DOHH2 (cell line): ENCODE results near the gene ZNFX1.

ENCODE experiments used
- CTCF ChIP-seq: fragments of 200-600 bp; sonication (generic); IDR thresholded peaks from one replicate; pipeline ENCODE4 v1.5.1; 2014; ENCODE audit warnings: antibody characterized with exemption, mild to moderate bottlenecking, low read depth, low read length; ENCODE audit not compliant: poor library complexity, severe bottlenecking
- EZH2phosphoT487 ChIP-seq: fragments of 200-600 bp; sonication (generic); IDR thresholded peaks from 2 replicates; pipeline ENCODE4 v1.6.1; 2017; ENCODE audit warnings: borderline replicate concordance, mild to moderate bottlenecking, antibody characterized with exemption, low read length, moderate library complexity, mixed read lengths

GRCh38 chr20:49312661-49313060 is 34.8 kb upstream of the ZNFX1 start:
- TF ChIP-seq CTCF, result no peak
- no peak for TF ChIP-seq EZH2phosphoT487
